HCT116 (cell line): Measurements from ENCODE around the gene CCNK. TPM values are rescaled to one million over a fixed set of nuclear protein-coding genes. Genes with fewer than 3 reads are reported as not detected.

Source experiments
- ATAC-seq: fragments of 200-7000 bp; cut with Tn5 transposase; 2 replicates; pipeline ENCODE4 v1.9.1; 2020; ENCODE audit warnings: mild to moderate bottlenecking, moderate library complexity
- BruUV-seq: library from RNA; stranded (reverse); fragments of 400-500 nt; replicated peaks from 2 replicates; lab custom pipeline; 2021; lab: Mats Ljungman, UMichigan
- CTCF ChIA-PET: fragments of 300-600 bp; sonication (Branson Sonifier 250); formaldehyde crosslinking; loops from one replicate; lab custom pipeline; 2021; ENCODE audit warnings: antibody characterized with exemption; lab: Charles Lee
- POLR2A ChIA-PET: fragments of 300-600, 350-600 bp; sonication (Branson Sonifier 250); formaldehyde crosslinking; loops from one replicate; lab custom pipeline; 2021; ENCODE audit warnings: antibody characterized with exemption; lab: Charles Lee
- RAD21 ChIA-PET, 2 experiments: fragments of 300-600 bp; sonication (Branson Sonifier 250); formaldehyde crosslinking; loops; one replicate each; lab custom pipeline; 2023; ENCODE audit warnings: low total read pairs in 2 of 2; ENCODE audit not compliant: uncharacterized antibody in 2 of 2, unreplicated experiment in 2 of 2, low non-redundant PET in 1 of 2; lab: Charles Lee
- DNase-seq: peaks from one replicate; pipeline ENCODE4 v3.0.0-alpha.2; 2010; ENCODE audit warnings: low read depth, low spot score
- H2AFZ ChIP-seq: fragments of 200-600 bp; shearing (Covaris generic), sonication (generic); 2 replicates; pipeline ENCODE4 v1.6.1; 2017; ENCODE audit warnings: low read depth, mixed run types, mixed read lengths, antibody characterized with exemption, low read length; ENCODE audit not compliant: poor library complexity, severe bottlenecking
- H3K27ac ChIP-seq: 2 replicates; pipeline ENCODE4 v1.5.1; 2012; ENCODE audit warnings: low read depth, low read length
- H3K27me3 ChIP-seq: fragments of 200-600 bp; sonication (generic); 2 replicates; pipeline ENCODE4 v1.6.1; 2016; ENCODE audit warnings: mixed run types, low read length, mixed read lengths; ENCODE audit not compliant: insufficient read depth
- H3K36me3 ChIP-seq, 2 experiments: fragments of 200-500 bp in 1 of 2; fragments of 200-600 bp in 1 of 2; sonication (Bioruptor generic) in 1 of 2; sonication (generic) in 1 of 2; 2 replicates each; pipeline versions ENCODE4 v1.5.1 to v1.6.1; 2014 to 2016; ENCODE audit warnings: low read length in 2 of 2, inconsistent platforms in 1 of 2, mixed read lengths in 1 of 2, mixed run types in 1 of 2; ENCODE audit not compliant: insufficient read depth in 2 of 2, control insufficient read depth in 1 of 2
- H3K4me1 ChIP-seq, 2 experiments: fragments of 200-600 bp in 1 of 2; sonication (generic) in 1 of 2; 2 replicates each; pipeline versions ENCODE4 v1.5.1 to v1.6.1; 2012 to 2017; ENCODE audit warnings: low read length in 2 of 2, inconsistent platforms in 1 of 2, mild to moderate bottlenecking in 1 of 2, mixed read lengths in 1 of 2, mixed run types in 1 of 2, moderate library complexity in 1 of 2; ENCODE audit not compliant: insufficient read depth in 2 of 2, control insufficient read depth in 1 of 2
- H3K4me2 ChIP-seq: fragments of 200-600 bp; sonication (generic); 2 replicates; pipeline ENCODE4 v1.6.1; 2017; ENCODE audit warnings: mixed run types, low read length, mixed read lengths
- H3K4me3 ChIP-seq, 2 experiments: fragments of 200-600 bp in 1 of 2; sonication (generic) in 1 of 2; replicated peaks in 1 of 2; 2 replicates each; pipeline ENCODE4 v1.5.1; 2011 to 2016; ENCODE audit warnings: low read length in 2 of 2, control low read depth in 1 of 2, low read depth in 1 of 2, mild to moderate bottlenecking in 1 of 2, mixed read lengths in 1 of 2, mixed run types in 1 of 2
- H3K79me2 ChIP-seq: fragments of 200-600 bp; sonication (generic); 2 replicates; pipeline ENCODE4 v1.6.1; 2017; ENCODE audit warnings: mild to moderate bottlenecking, mixed run types, low read length, moderate library complexity, mixed read lengths; ENCODE audit not compliant: insufficient read depth
- H3K9ac ChIP-seq: fragments of 200-600 bp; sonication (generic); 2 replicates; pipeline ENCODE4 v1.6.1; 2016; ENCODE audit warnings: low read length, mixed read lengths
- H3K9me2 ChIP-seq: fragments of 200-600 bp; sonication (generic), shearing (Covaris generic); 2 replicates; pipeline ENCODE4 v1.6.1; 2017; ENCODE audit warnings: mixed run types, mild to moderate bottlenecking, moderate library complexity; ENCODE audit not compliant: insufficient read depth
- H3K9me3 ChIP-seq, 2 experiments: fragments of 200-500 bp in 1 of 2; fragments of 200-600 bp in 1 of 2; sonication (Bioruptor generic) in 1 of 2; sonication (generic) in 1 of 2; 2 replicates each; pipeline ENCODE4 v1.6.1; 2014 to 2017; ENCODE audit warnings: low read length in 2 of 2, mixed read lengths in 2 of 2, inconsistent platforms in 1 of 2, low read depth in 1 of 2, mild to moderate bottlenecking in 1 of 2, mixed run types in 1 of 2, moderate library complexity in 1 of 2; ENCODE audit not compliant: control insufficient read depth in 1 of 2, insufficient read depth in 1 of 2
- H4K20me1 ChIP-seq: fragments of 200-600 bp; sonication (generic), shearing (Covaris generic); 2 replicates; pipeline ENCODE4 v1.6.1; 2017; ENCODE audit warnings: mixed run types, mild to moderate bottlenecking, moderate library complexity; ENCODE audit not compliant: insufficient read depth
- CBX3 ChIP-seq: IDR thresholded peaks from 2 replicates; pipeline ENCODE4 v1.6.1; 2012; ENCODE audit warnings: low read depth
- EGR1 ChIP-seq: IDR thresholded peaks from 2 replicates; pipeline ENCODE4 v1.6.1; 2012; ENCODE audit warnings: low read depth
- EZH2phosphoT487 ChIP-seq: fragments of 200-600 bp; IDR thresholded peaks from 2 replicates; pipeline ENCODE4 v1.6.1; 2018; ENCODE audit warnings: antibody characterized with exemption, borderline replicate concordance
- FOSL1 ChIP-seq: IDR thresholded peaks from 2 replicates; pipeline ENCODE4 v1.6.1; 2012; ENCODE audit warnings: low read depth
- JUND ChIP-seq: IDR thresholded peaks from 2 replicates; pipeline ENCODE4 v1.6.1; 2012
- POLR2A ChIP-seq: IDR thresholded peaks from 2 replicates; pipeline ENCODE4 v1.7.0; 2011; ENCODE audit warnings: borderline replicate concordance; ENCODE audit not compliant: insufficient read depth, insufficient read length; ENCODE audit errors: extremely low read depth
- POLR2AphosphoS5 ChIP-seq: IDR thresholded peaks from 2 replicates; pipeline ENCODE4 v1.6.1; 2011; ENCODE audit warnings: mild to moderate bottlenecking, low read depth, low read length, moderate library complexity
- SIN3A ChIP-seq: IDR thresholded peaks from 2 replicates; pipeline ENCODE4 v1.6.1; 2012; ENCODE audit warnings: low read depth
- SP1 ChIP-seq: IDR thresholded peaks from 2 replicates; pipeline ENCODE4 v1.6.1; 2012; ENCODE audit warnings: low read depth
- TCF7L2 ChIP-seq: IDR thresholded peaks from 2 replicates; pipeline ENCODE4 v1.7.0; 2011; ENCODE audit warnings: borderline replicate concordance, inconsistent platforms; ENCODE audit not compliant: insufficient read depth, insufficient read length; ENCODE audit errors: extremely low read depth
- ZFX ChIP-seq: fragments of 450-650 bp; IDR thresholded peaks from 2 replicates; pipeline ENCODE4 v1.6.1; 2017
- ZNF274 ChIP-seq: fragments of 200-500 bp; sonication (Bioruptor generic); IDR thresholded peaks from 2 replicates; pipeline ENCODE4 v1.6.1; 2014; ENCODE audit warnings: mild to moderate bottlenecking, low read depth, low read length, inconsistent platforms
- intact Hi-C: fragments of 100-400 bp; cut with micrococcal nuclease; formaldehyde crosslinking; loops from 2 replicates; pipeline ENCODE4 v1.10.0; 2022
- total RNA-seq: library from RNA; stranded (reverse); gene quantifications from one replicate; pipeline ENCODE4 v1.2.1, GENCODE V29; 2021; ENCODE audit not compliant: unreplicated experiment
- TF ChIP-seq, protein P1 (sequence below): IDR thresholded peaks from 2 replicates; pipeline ENCODE4 v1.6.1; 2012; ENCODE audit warnings: low read depth
- TF ChIP-seq, protein P2 (sequence below), 3 experiments: fragments of 200-600 bp in 1 of 3; sonication (generic) in 1 of 3; IDR thresholded peaks in 2 of 3; conservative IDR thresholded peaks in 1 of 3; 2 replicates each; pipeline ENCODE4 v1.5.1; 2012 to 2017; ENCODE audit warnings: low read depth in 2 of 3, low read length in 2 of 3, antibody characterized with exemption in 1 of 3, borderline replicate concordance in 1 of 3, control low read depth in 1 of 3, mild to moderate bottlenecking in 1 of 3, mixed read lengths in 1 of 3, mixed run types in 1 of 3, moderate library complexity in 1 of 3; ENCODE audit not compliant: insufficient read depth in 1 of 3

The CCNK gene
- total RNA-seq, 1 experiment from 2014 or later = 68.2 TPM

DNA sequence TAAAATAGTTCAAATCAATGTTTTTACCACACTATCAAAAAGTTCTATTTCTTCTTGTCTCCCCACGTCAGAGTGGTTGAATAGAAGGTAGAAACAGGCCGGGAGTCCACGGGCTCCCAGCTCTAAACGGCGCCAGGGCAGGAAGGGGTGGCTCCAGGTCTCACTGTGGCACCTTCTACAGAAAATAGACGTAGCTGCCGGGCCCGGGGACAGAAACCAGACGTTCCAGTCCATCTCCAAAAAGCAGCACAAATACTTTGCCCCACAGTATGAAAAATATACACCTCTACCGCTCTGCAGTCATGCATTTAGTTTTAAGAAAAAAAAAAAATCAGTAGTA lies 30.9 kb downstream of the CCNK start (continued):
- TF ChIP-seq, protein P1, sequence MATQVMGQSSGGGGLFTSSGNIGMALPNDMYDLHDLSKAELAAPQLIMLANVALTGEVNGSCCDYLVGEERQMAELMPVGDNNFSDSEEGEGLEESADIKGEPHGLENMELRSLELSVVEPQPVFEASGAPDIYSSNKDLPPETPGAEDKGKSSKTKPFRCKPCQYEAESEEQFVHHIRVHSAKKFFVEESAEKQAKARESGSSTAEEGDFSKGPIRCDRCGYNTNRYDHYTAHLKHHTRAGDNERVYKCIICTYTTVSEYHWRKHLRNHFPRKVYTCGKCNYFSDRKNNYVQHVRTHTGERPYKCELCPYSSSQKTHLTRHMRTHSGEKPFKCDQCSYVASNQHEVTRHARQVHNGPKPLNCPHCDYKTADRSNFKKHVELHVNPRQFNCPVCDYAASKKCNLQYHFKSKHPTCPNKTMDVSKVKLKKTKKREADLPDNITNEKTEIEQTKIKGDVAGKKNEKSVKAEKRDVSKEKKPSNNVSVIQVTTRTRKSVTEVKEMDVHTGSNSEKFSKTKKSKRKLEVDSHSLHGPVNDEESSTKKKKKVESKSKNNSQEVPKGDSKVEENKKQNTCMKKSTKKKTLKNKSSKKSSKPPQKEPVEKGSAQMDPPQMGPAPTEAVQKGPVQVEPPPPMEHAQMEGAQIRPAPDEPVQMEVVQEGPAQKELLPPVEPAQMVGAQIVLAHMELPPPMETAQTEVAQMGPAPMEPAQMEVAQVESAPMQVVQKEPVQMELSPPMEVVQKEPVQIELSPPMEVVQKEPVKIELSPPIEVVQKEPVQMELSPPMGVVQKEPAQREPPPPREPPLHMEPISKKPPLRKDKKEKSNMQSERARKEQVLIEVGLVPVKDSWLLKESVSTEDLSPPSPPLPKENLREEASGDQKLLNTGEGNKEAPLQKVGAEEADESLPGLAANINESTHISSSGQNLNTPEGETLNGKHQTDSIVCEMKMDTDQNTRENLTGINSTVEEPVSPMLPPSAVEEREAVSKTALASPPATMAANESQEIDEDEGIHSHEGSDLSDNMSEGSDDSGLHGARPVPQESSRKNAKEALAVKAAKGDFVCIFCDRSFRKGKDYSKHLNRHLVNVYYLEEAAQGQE = no peak
- TF ChIP-seq TCF7L2 (no peak), POLR2AphosphoS5 (no peak), POLR2A (no peak)

DNA sequence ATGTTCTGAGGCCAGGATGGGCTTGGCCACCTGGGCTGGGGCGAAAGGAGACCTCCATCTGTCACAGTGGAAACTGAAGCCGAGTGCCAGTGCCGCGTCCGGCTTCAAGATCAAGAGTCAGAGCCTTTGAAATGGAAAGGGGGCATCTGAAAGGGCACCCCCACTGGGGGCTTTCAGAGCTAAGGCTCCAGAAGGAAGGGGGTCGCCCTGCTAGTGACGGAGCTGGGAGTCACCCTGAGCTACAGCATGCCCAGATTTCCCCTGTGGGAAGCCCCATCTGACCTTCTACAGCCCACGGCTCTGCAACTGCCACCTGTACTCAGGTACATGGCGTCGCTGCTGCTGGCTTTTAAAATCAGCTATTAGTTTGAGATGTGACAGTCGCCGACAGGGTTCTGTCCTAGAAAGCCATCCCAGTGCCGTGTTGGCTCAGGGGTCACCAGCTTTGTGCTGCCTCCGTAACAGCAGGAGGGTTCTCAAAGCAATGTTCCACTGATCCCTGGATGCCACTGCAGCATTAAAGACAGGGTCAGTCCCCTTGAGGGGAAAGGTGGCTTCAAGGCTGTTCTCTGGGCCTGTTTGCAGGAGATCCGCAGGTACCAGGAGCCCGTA lies 31.5 kb downstream of the CCNK start:
- CTCF ChIA-PET = interaction anchor here (1.7 kb wide), 1 partner anchor 386 kb away, joined by 4 read pairs; no protein-coding TSS in a partner anchor
- no peak for TF ChIP-seq ZNF274
- TF ChIP-seq, protein P1 = no peak
- no peak for TF ChIP-seq FOSL1
- TF ChIP-seq, protein P2, sequence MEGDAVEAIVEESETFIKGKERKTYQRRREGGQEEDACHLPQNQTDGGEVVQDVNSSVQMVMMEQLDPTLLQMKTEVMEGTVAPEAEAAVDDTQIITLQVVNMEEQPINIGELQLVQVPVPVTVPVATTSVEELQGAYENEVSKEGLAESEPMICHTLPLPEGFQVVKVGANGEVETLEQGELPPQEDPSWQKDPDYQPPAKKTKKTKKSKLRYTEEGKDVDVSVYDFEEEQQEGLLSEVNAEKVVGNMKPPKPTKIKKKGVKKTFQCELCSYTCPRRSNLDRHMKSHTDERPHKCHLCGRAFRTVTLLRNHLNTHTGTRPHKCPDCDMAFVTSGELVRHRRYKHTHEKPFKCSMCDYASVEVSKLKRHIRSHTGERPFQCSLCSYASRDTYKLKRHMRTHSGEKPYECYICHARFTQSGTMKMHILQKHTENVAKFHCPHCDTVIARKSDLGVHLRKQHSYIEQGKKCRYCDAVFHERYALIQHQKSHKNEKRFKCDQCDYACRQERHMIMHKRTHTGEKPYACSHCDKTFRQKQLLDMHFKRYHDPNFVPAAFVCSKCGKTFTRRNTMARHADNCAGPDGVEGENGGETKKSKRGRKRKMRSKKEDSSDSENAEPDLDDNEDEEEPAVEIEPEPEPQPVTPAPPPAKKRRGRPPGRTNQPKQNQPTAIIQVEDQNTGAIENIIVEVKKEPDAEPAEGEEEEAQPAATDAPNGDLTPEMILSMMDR (IDR thresholded peaks at IDR 0.05 in 2 of 3, conservative IDR thresholded peaks at IDR 0.05 in 1 of 3; ENCODE audit: borderline replicate concordance in 1 of 3, insufficient read depth in 1 of 3, low read depth in 2 of 3, low read length in 2 of 3) = no peak
- no peak for TF ChIP-seq ZFX
- TF ChIP-seq EZH2phosphoT487 = no peak
- no peak for TF ChIP-seq CBX3
- no peak for TF ChIP-seq EGR1
- no peak for TF ChIP-seq JUND
- no peak for TF ChIP-seq SP1
- no peak for TF ChIP-seq SIN3A

More for the DNA sequence above, 31.5 kb downstream of the CCNK start:
- ChIA-PET POLR2A (no interaction called here), RAD21 (interaction anchor here in 1 of 2 experiments (0.9 kb wide), 1 partner anchor 116 kb away, joined by 3 read pairs; no protein-coding TSS in a partner anchor)
- no peak for ATAC-seq
- H3K27me3 ChIP-seq = no peaks in the 10 kb centered on the region
- no peaks in the 10 kb centered on the region for H3K79me2 ChIP-seq
- H3K27ac ChIP-seq = no peak overlapping the region
- no peaks in the 10 kb centered on the region for H3K9me2 ChIP-seq
- no peaks in the 10 kb centered on the region for H3K4me1 ChIP-seq
- H3K9ac ChIP-seq = no peak overlapping the region
- intact Hi-C loops = no loop called here
- H3K4me2 ChIP-seq = no peak overlapping the region
- no TSS peak for BruUV-seq
- H4K20me1 ChIP-seq = no peaks in the 10 kb centered on the region
- no peak for DNase-seq
- no peak overlapping the region for H3K4me3 ChIP-seq
- H2AFZ ChIP-seq = no peak overlapping the region
- H3K36me3 ChIP-seq = peaks cover 12 to 17% of the 10 kb centered on the region in 2 experiments; a peak in 3 of 4 replicates
- H3K9me3 ChIP-seq = no peaks in the 10 kb centered on the region
